GM21367 (cell line): ENCODE measurements around the gene APLN.

Experiments
- ATAC-seq: cut with Tn5 transposase; IDR thresholded peaks from one replicate; pipeline ENCODE4 v1.9.1; 2021; ENCODE audit not compliant: unreplicated experiment

APLN gene, protein sequence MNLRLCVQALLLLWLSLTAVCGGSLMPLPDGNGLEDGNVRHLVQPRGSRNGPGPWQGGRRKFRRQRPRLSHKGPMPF

DNA sequence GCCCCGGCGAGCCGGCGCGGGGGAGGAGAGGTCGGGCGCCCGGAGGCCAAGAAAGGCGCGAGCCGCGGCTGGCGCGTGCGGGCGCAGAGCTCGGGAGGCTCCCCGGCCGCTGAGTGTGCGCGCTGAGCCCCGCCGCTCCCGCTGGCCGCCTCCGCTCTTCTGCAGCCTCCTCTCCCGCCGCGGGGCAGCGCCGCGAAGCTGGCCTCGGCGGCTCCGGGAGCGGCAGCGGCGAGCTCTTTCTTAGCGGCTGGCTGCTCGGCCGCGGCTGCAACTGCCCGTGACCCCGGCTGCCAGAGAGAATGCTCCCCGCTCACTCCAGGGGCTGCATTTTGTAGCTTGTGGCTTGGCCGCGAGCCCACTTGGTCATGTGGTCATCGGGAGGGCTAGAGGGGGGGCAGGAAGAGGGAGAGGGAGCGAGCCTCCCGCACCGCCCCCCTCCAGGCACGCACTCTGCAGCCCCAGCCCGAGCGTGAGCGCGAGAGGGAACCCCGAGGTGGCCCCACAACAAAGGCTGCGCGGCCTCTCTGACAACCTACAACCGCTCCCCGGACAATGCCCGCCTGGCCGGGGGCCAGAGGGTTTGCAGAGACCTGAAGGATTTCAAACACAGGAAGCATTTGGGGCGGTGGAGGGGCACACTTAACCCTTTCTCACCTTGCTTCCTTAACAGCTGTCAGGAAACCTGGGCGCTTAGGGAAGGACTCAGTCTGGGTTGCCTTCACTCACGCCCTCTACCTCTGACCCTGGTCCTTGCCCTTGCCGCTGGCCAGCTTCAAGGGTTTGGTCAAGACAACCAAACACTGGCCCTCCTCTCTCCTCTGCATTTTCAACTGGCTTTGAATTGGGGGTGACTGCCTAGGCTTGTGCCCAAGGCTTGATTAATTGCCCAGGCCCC lies at the start of gene APLN:
Gene APLN, minus strand, starts transcription at position 305 of the 895 bp plus-strand sequence. CDS start 326 bp downstream, outside the sequence.
- no peak for ATAC-seq

DNA sequence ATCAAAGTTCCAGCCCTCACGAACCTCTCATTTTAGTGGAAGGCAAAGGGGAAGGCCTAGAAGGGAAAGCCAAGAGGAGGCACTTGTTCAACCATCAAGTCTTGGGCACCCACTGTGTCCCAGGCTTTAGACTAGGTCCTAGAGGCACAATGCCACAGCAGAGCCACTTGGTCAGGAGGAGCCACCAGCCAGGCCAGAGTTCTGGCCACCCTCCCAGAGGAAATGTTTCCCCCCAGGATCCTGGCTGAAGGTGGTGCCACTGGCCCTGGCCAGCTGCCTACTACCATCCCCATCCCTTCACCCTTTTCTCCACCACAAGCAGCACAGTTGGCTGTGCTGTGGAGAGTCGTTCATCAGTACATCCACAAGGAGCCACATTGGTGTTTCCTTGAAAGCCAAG lies 49.7 kb upstream of the APLN start:
- no peak for ATAC-seq

DNA sequence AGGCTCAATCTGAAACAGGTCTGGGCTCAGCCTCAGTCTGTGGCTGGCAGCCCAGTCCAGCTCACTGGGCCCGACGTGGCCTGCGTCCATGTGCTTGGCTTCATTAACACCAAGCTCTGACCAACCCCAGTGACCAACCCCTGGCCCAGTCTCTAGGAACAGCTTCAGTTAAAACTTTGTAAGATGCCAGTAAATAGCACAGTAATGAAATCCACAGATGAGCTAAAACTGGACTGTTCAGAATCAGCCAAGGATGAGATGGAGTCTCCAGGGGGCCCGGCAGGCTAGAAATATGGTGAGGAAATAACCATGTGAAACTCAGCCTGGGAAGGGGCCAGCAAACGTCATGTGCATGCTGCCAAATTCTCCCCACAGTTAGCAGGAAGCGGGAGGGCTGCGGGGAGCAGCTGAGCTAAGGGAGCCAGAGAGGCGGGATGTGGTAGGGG lies 46.9 kb upstream of the APLN start:
- ATAC-seq: no peak

DNA sequence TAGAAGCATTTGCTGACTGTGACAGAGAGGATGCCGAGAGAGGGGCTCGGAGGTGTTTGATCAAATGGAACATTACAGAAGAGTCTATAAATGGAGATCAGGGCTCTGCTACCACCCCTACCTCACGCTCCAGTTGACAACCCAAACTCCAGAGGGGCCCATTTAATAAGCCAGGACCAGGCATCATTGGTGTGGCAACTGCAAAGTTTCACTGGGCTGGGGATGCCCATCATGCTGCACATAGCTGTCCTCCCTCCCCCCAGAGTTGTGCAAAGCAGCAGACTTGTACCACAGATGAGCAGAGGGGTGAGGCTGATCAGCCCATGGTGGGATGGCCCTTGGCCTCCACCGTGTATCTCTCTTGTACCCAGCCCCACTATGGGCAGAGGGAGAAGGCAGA lies 45.8 kb upstream of the APLN start:
- ATAC-seq: no peak

DNA sequence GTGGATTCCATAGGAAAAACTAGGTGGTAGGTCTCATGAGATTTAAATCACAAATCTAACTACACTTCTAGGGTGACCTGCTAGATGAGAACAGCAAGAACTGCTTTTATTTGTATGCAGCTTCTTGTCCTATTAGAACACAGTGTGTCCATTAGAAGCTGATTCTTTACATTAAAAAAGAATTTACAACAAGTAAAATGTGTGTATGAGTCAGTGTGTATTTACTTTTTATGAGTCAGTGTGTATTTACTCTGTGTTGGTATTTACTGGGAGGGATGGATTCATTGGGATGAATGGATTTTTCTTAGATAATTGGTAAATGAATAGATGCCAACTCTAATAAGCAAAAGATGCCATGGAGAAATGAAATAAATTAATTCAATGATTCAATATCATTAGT lies 43.4 kb upstream of the APLN start:
- no peak for ATAC-seq

DNA sequence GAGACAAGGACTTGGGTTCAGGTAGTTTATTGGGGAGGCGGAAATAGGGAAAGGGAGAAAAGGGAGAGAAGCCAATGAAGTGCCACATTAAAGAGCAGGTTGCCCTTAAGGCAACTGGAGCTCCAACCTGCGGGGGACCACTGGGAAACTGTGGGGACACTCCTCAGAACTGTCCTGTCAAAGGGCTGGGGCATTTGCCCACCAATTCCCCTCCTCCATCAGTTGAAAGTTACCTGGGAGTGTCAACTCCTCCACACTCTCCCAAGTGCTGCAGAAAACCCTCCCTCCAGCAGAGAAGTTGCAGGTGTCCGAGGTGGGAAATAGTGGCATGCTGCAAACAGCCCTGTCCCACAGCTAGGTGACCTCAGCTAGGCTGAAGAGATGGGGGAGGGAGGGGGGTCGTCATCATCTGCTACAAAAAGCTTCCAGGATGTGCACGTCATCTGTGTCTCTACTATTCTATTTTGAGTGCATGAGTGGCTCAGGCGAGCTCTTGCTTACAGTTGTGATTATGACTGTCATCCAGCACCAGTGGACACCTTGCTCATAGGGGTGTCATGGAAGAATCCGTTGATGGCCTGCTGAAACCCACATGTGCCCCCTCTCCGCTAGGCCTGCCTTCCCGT lies 42.6 kb upstream of the APLN start:
- ATAC-seq: no peak

DNA sequence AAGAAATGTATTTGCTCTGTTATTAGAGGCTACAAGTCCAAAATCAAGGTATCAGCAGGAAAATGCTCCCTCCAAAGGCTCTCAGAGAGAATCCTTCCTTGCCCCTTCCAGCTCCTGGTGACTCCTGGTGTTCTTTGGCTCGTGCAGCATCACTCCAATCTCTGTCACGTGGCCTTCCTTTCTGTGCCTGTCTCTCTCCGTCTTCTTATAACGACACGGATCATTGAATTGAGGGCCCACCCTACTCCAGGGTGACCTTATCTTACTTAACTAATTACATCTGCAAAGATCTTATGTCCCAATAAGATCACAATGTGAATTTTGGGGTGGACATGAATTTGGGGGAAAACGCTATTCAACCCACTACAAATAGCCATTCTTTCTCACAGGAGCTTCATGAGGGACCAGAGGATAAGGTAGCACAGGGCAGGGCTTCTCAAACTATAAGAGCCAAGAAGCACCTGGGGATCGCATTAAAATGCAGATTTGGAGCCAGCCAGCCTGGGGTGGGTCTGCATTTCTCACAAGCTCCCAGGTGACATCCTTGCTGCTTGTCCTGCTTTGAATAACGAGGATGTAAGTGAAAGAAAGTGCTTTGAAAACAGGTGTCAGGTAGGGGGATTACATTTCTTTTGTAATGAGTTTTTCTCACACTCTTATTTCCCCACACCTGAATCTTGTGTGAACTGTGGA lies 41.9 kb upstream of the APLN start:
- no peak for ATAC-seq

DNA sequence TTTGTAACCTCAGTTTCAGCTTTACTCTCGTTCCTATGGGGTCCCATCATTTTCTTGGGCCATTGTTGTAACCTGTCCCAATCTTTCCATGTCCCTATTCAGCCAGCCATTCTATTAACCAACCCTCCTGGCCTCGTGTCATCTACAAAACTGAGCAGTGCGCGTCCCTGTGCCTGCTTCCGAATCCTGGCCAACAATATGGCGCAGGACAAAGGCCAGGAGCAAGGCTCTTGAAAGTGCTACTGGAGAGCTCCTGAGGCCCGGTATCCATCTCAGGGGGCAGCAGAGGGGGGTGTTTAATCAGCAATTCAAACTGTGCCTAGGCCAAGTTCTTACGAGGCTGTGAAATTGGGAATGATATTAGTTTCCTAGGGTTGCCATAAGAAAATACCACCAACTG lies 41.2 kb upstream of the APLN start:
- ATAC-seq: no peak

DNA sequence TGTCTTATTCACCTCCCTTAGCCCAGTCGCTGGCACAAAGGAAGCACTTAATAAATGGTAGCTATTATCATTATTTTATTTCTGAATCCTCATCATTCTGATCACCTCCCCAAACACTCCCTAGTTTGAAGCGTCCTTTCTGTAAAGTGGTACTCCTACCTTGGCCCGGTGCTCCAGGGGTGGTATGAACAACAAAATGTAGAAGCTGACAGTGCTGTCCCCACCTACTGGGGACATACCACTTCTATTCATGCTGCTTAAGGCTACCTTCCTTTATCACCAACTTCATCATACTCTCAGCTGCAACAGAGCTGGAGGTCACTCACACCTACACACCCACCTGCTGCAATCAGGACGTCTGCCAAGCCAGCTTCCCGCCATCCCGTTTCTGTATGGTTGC lies 40.8 kb upstream of the APLN start:
- no peak for ATAC-seq

DNA sequence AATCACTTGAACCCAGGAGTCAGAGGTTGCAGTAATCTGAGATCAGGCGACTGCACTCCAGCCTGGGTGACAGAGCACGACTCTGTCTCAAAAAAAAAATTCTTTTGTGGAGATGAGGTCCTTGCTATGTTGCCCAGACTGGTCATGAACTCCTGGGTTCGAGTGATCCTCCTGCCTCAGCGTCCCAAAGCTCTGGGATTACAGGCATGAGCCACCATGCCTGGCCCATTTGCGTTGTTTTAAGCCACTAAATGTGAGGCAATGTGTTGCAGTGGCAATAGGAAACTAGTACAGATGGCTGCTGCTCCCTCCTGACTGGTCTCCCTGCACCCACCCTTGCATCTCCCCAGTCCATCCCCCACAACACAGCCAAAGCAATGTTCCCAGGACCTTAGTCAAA lies 40.0 kb upstream of the APLN start:
- no peak for ATAC-seq

DNA sequence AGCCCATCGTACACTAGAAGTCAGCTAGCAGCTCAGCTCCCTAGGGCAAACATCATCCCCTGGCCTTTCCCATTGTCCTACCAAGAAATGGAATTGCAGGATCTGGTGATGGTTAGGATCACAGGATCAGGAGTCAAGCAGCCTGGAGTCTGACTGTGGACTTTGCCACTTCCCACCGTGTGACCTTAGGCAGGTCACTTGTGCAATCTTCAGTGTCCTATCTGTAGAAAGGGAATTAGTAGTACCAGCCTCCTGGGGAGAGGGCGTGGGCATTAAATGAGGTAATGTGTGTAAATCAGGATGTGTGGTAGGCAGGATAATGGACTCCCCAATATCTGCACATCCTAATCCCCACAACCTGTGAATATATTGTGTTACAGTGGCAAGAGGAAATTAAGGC lies 38.6 kb upstream of the APLN start:
- ATAC-seq: no peak

DNA sequence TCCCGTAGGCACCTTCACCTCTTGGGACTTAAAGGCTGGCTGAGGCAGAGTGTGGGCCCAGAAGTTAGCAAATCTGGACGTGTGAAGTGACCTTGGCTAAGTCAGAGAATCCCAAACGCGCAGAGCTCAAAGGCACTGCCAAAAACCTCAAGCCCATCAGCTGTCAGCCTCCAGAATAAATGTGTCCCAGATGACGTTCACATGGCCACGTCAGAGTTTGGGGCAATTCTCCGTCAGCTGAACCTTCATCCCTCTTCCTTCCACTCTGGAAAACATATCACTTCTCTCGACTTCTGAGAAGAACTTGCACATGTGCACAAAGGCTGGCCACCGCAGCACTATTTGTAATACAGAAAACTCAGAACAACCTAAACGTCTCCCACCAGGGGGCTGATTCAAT lies 35.7 kb upstream of the APLN start:
- no peak for ATAC-seq

DNA sequence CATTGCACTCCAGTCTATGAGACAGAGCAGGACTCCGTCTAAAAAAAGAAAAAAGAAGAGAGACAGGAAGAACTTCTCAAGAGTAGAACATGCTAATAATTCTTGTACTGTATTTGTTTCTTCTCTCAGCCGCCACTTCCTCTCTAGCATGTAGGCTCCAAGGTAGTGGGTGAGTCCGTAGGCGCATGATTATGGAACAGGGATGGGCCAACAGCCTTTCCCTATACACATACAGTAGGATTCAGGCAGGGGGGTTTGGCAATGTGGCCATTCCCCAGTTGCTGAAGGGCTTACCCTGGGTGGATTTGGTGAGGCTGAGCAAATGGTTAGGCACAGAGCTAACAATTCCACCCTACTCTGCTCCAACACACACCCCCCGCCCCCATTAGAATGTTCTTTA lies 35.0 kb upstream of the APLN start:
- no peak for ATAC-seq

DNA sequence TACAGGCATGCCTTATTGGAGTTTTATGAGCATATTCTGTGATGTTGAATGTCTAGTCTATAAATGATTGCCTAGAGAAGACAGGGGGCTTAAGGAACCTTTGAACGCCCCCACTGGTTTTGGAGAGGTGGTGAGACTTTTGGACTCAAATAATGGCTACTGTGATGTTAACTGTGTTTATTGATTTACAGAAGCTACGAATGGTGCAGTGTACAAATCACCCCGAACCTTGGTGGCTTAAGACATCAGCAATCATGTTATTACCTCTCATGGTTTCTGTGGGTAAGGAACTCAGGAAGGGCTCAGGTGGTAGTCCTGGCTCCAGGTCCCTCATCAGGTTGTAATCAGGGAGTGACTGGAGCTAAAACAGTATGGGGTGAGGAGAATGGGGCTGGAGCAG lies 33.3 kb upstream of the APLN start:
- no peak for ATAC-seq

DNA sequence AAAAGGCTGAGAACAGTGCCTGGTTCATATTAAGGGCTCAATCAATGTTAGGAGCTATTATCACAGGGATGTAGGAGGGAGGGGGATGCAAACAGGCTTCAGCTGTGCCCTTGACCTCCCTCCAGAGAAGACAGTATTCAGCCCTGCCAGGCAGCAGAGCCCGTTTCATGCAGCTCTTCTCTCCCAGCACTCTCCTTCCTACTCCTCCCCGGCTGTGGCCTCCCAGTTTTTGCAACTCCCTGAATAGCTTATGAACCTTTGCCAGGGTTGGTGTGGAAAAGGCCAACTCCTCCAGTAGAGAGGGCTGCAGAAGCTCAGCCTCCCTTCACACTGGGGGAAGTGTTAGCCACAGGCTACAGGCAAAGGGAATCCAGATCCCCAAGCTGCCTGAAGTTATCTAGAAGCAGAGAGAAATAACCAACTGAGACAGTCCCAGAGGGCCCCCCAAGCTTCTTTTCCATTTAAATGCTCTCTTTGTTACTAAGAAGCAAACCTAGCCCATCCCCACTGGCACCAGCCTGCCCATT lies 31.7 kb upstream of the APLN start:
- no peak for ATAC-seq

DNA sequence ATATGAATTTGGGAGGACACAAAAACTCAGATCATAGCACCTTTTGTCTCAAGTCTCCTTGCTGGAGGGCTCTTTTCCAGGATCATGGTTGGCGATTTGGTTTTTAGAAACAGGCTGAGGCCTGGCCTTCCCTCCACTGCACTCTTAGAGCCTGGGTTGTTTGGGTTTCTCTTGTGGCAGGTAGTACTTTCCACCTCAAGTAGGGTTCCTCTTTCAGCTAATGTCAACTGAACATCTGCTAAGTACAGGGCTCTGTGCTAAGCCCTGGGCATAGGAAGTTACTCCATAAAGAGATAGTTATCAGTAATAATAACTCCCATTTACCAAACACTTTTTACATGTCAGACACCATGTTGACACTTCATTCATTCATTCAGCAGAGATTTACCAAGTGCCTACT lies 28.2 kb upstream of the APLN start:
- ATAC-seq: no peak

DNA sequence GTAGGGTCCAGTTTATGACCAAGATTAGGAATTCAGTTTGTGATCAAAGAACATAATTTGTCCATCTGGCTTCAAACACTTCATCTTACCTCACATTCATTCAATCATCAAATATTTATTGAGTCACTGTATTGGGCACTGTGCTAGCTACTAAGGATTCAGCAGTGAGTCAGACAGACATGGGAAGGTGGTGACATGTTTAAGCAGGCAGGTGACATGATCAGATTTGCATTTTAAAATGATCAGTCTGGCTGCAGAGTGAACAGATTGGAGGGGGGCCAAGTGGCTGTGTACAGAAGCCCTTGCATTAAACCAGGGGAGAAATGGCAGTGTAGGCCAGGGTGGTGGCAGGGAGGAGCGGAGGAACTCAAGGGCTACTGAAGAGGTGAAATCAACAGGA lies 25.1 kb upstream of the APLN start:
- no peak for ATAC-seq

DNA sequence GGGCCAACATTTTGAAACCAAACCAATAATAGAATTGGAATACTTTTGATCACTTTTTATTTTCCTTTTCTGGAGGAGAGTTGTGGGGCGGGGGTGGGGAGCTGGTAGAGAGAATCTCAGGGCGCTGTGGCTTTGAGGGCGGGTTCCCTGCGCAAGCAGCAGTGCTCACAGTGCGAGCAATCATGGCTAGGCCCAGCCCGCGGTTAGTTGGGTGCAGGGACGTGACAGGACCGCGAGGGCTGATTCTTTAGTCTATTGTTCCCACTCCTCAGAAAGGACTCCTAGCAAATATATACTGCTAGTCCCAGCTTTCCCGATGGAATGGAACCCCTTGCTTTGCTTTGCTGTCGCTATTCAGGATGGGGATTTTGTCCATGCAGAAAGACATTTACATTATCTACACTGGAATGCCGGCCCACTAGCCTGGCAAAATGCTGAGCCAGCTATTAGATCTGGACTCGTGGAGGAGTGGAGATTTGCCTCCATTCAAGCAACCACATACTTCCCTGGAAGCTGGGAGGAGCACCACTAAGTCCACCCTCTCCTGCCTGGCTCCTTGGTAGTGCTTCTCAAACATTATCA lies 23.9 kb upstream of the APLN start:
- ATAC-seq: no peak

DNA sequence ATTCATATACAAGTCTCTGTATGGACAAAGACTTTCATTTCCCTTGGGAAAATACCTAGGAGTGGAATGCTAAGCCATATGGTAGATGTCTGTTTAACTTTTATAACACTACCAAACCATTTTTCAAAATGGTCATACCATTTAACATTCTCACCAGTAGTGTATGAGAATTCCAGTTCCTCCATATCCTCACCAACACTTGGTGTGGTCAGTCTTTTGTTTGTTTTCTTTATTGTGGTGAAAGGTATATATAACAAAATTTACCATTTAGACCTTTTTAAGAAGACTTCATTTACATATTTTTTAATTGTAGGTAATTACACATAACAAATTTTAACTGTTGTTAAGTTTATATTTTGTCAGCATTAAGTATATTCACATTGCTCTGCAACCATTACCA lies 12.7 kb upstream of the APLN start:
- ATAC-seq: no peak

DNA sequence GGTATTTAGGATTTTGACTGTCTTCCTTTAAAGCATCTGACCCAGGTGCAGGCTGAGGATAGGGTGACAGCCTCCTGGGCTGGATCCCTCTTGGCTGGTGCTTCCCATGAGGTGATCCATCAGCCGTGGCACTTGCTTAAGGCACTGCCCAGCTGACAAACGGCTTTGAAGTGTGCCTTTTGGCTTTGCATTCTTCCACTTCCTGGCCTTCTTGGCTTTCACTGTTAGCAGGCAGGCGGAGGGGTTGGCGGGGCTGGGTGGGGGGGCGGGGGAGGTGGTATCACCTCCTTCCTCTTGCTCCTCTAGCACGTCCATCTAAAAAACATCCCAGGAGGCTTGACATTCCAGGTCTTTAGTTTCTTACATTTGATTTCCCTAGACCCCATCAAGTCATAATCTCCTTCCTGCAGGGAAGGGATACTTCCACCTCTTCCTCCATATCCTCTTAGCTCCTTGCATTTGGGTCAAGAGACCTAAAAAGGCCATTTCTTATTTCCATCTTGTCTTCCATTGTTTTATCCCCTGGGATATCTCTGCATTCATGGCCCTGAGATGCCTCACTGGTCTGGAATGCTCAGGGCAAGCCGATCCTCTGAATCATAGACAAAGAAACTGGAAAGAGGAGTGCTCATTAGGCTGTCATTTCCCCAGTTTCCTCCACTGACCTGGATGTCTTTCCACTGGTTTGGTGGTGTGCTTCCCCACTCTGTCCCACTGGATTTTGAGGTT lies 11.3 kb upstream of the APLN start:
- ATAC-seq: no peak

DNA sequence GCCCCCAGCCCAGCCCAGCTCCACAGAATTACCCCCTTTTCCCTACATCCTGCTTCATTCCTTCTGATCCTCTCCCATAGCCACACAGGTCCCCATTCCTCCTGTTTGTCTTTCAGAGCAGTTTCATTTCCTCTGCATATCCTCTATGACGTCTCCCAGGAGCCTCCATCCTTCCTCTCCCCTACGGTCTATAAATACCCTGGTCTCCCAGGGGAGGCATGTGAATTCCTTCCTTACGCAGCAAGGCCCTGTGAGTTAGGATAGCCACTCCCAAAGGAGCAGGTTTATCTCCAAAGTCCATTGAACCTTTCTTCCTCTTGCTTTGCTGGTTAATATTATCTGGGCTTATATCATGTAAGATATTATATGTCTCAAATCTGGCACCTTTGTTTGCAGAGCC lies 8.4 kb upstream of the APLN start:
- no peak for ATAC-seq
